HL-60 (cell line): ENCODE results near the gene SAP30L.

Experiments used
- DNase-seq, 2 experiments: peaks; one replicate each; pipeline ENCODE4 v3.0.0-alpha.2; 2010 to 2020; ENCODE audit warnings: low read depth in 1 of 2, low spot score in 1 of 2
- H3K27ac ChIP-seq: fragments of 250-450 bp; sonication (Bioruptor Pico); replicated peaks from 2 replicates; pipeline ENCODE4 v1.5.1; 2020; ENCODE audit warnings: mild to moderate bottlenecking, moderate library complexity
- H3K27me3 ChIP-seq: fragments of 250-450 bp; sonication (Bioruptor Pico); 2 replicates; pipeline ENCODE4 v1.5.1; 2021; ENCODE audit warnings: mild to moderate bottlenecking, moderate library complexity; ENCODE audit not compliant: insufficient read depth, poor library complexity, severe bottlenecking
- H3K4me3 ChIP-seq: replicated peaks from 2 replicates; pipeline ENCODE4 v1.5.1; 2011; ENCODE audit warnings: mild to moderate bottlenecking, control low read depth, low read length; ENCODE audit not compliant: insufficient read depth
- CTCF ChIP-seq: IDR thresholded peaks from one replicate; pipeline ENCODE4 v1.5.1; 2011; ENCODE audit warnings: low read length, control low read depth, inconsistent platforms; ENCODE audit not compliant: insufficient read depth
- GABPA ChIP-seq: IDR thresholded peaks from 2 replicates; pipeline ENCODE4 v1.6.1; 2012; ENCODE audit warnings: low read depth
- POLR2AphosphoS5 ChIP-seq: IDR thresholded peaks from 2 replicates; pipeline ENCODE4 v1.6.1; 2012; ENCODE audit warnings: low read depth
- SPI1 ChIP-seq: IDR thresholded peaks from 2 replicates; pipeline ENCODE4 v1.6.1; 2012; ENCODE audit warnings: low read depth, mild to moderate bottlenecking, borderline replicate concordance
- TF ChIP-seq, protein P1 (sequence below): IDR thresholded peaks from 2 replicates; pipeline ENCODE4 v1.6.1; 2012; ENCODE audit warnings: low read depth; ENCODE audit not compliant: insufficient replicate concordance

SAP30L gene

GRCh38 chr5:154449786-154450185, 4.0 kb downstream of the SAP30L start:
- Histone ChIP-seq H3K4me3 (no peak overlapping the region), H3K27me3 (no peaks in the 10 kb centered on the region), H3K27ac (no peak overlapping the region)
- TF ChIP-seq GABPA (no peak), SPI1 (no peak), POLR2AphosphoS5 (no peak), CTCF (no peak)
- TF ChIP-seq, protein P1, sequence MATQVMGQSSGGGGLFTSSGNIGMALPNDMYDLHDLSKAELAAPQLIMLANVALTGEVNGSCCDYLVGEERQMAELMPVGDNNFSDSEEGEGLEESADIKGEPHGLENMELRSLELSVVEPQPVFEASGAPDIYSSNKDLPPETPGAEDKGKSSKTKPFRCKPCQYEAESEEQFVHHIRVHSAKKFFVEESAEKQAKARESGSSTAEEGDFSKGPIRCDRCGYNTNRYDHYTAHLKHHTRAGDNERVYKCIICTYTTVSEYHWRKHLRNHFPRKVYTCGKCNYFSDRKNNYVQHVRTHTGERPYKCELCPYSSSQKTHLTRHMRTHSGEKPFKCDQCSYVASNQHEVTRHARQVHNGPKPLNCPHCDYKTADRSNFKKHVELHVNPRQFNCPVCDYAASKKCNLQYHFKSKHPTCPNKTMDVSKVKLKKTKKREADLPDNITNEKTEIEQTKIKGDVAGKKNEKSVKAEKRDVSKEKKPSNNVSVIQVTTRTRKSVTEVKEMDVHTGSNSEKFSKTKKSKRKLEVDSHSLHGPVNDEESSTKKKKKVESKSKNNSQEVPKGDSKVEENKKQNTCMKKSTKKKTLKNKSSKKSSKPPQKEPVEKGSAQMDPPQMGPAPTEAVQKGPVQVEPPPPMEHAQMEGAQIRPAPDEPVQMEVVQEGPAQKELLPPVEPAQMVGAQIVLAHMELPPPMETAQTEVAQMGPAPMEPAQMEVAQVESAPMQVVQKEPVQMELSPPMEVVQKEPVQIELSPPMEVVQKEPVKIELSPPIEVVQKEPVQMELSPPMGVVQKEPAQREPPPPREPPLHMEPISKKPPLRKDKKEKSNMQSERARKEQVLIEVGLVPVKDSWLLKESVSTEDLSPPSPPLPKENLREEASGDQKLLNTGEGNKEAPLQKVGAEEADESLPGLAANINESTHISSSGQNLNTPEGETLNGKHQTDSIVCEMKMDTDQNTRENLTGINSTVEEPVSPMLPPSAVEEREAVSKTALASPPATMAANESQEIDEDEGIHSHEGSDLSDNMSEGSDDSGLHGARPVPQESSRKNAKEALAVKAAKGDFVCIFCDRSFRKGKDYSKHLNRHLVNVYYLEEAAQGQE, result no peak
- DNase-seq, result no peak

DNA sequence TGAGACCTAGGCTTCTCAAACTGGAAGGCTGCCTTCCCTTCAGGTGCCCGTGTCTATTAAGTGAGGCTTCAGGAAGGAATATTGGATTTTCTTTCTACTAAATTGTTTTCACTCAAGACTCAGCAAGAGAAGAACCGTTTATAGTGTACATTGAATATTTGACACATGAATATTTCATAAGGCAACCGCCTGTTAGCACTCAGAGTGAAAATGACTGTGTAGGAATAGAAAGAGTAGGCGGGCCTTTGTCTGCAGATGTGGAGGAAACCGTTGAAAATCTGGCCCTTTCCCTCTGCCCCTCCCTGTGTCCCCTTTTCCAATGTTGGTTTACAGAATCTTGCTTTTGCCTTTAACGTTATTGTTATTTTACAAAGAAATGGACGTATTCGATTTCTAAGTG, 6.2 kb downstream of the SAP30L start:
- Histone ChIP-seq H3K4me3 (no peak overlapping the region), H3K27ac (no peak overlapping the region)
- TF ChIP-seq CTCF (no peak), POLR2AphosphoS5 (no peak), GABPA (no peak), SPI1 (no peak)
- TF ChIP-seq, protein P1, result no peak

DNA sequence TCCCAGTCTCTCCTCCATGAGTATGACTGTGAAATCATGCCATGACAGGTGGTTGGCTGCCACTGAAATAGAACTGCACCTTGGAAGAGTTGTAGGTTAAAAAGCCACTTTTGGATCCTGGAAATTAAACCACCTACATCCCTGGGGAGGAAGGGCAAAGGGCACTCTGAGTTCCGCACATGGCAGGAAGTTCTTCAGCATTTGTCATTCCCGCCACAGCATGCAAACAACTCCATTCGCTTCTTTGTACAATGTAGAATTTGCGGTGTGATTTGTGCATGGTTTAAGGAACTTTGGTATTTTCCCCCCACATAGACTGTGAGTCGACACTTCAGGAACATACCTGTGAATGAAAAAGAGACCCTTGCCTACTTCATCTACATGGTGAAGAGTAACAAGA, 9.8 kb downstream of the SAP30L start:
- Histone ChIP-seq H3K4me3 (no peak overlapping the region), H3K27ac (no peak overlapping the region), H3K27me3 (no peaks in the 10 kb centered on the region)
- TF ChIP-seq POLR2AphosphoS5 (no peak), GABPA (no peak), CTCF (no peak), SPI1 (no peak)
- TF ChIP-seq, protein P1, result no peak
- no peak for DNase-seq

More for the DNA sequence above, 6.2 kb downstream of the SAP30L start:
- H3K27me3 ChIP-seq, result no peaks in the 10 kb centered on the region
- no peak for DNase-seq
